Central memory CD8-positive, alpha-beta T cell (primary cell): Measurements from ENCODE around the gene PLEKHG3.

Source experiments
- ATAC-seq: fragments of 150-1000 bp; cut with Tn5 transposase; replicated peaks from 2 replicates; pipeline ENCODE4 v1.10.0; 2022; ENCODE audit warnings: mild to moderate bottlenecking, moderate FRiP score, moderate number of reproducible peaks; ENCODE audit not compliant: poor library complexity, severe bottlenecking; ENCODE audit errors: extremely low read depth
- DNase-seq, 2 donors: peaks; one replicate each; pipeline ENCODE4 v3.0.0; 2021; ENCODE audit warnings: low spot score in 2 of 2
- H3K27ac Mint-ChIP-seq: one replicate; pipeline ENCODE4 v1.8.0; 2022; ENCODE audit warnings: low read depth, mild to moderate bottlenecking, moderate library complexity, mixed read lengths
- H3K27me3 Mint-ChIP-seq: one replicate; pipeline ENCODE4 v1.8.0; 2022; ENCODE audit warnings: mixed read lengths
- H3K36me3 Mint-ChIP-seq: one replicate; pipeline ENCODE4 v1.8.0; 2022; ENCODE audit warnings: mild to moderate bottlenecking, moderate library complexity, mixed read lengths; ENCODE audit not compliant: insufficient read depth
- H3K4me1 Mint-ChIP-seq: one replicate; pipeline ENCODE4 v1.8.0; 2022; ENCODE audit warnings: mixed read lengths
- H3K4me3 Mint-ChIP-seq: one replicate; pipeline ENCODE4 v1.8.0; 2022; ENCODE audit warnings: mild to moderate bottlenecking, moderate library complexity, mixed read lengths
- H3K9me3 Mint-ChIP-seq: one replicate; pipeline ENCODE4 v1.8.0; 2022; ENCODE audit warnings: mixed read lengths

Gene PLEKHG3

GRCh38 chr14:64748995-64749714, 44.9 kb downstream of the PLEKHG3 start:
- Mint-ChIP-seq H3K4me3 (no peak overlapping the region), H3K9me3 (no peaks in the 10 kb centered on the region), H3K27me3 (no peaks in the 10 kb centered on the region), H3K27ac (no peak overlapping the region), H3K4me1 (peaks cover 6% of the 10 kb centered on the region), H3K36me3 (peaks cover 2% of the 10 kb centered on the region)
- ATAC-seq (no peak), DNase-seq (no peak)

- H3K27ac Mint-ChIP-seq = no peak overlapping the region
- ATAC-seq = no peak
- H3K4me1 Mint-ChIP-seq = peaks cover 22% of the 10 kb centered on the region
- H3K4me3 Mint-ChIP-seq = no peak overlapping the region
- no peak for DNase-seq
- H3K9me3 Mint-ChIP-seq = no peaks in the 10 kb centered on the region
- H3K36me3 Mint-ChIP-seq = peaks cover 2% of the 10 kb centered on the region
- H3K27me3 Mint-ChIP-seq = peaks cover 8% of the 10 kb centered on the region
These were observed 48.7 kb downstream of the PLEKHG3 start for GRCh38 chr14:64752909-64753308.

- ATAC-seq = no peak
- Mint-ChIP-seq H3K27ac (no peak overlapping the region), H3K9me3 (no peaks in the 10 kb centered on the region), H3K4me1 (peaks cover 25% of the 10 kb centered on the region), H3K27me3 (peaks cover 8% of the 10 kb centered on the region), H3K4me3 (no peak overlapping the region), H3K36me3 (peaks cover 2% of the 10 kb centered on the region)
- no peak for DNase-seq
These were observed 49.1 kb downstream of the PLEKHG3 start for GRCh38 chr14:64753374-64753773.

- H3K36me3 Mint-ChIP-seq = peaks cover 2% of the 10 kb centered on the region
- no peak overlapping the region for H3K4me3 Mint-ChIP-seq
- DNase-seq (no peak), ATAC-seq (no peak)
- H3K4me1 Mint-ChIP-seq = peaks cover 30% of the 10 kb centered on the region
- H3K9me3 Mint-ChIP-seq = no peaks in the 10 kb centered on the region
- H3K27me3 Mint-ChIP-seq = peaks cover 8% of the 10 kb centered on the region
- no peak overlapping the region for H3K27ac Mint-ChIP-seq
These were observed 49.8 kb downstream of the PLEKHG3 start for GRCh38 chr14:64753999-64754398.

GRCh38 chr14:64754685-64755084, 50.5 kb downstream of the PLEKHG3 start:
- no peak for DNase-seq
- Mint-ChIP-seq H3K27me3 (peaks cover 8% of the 10 kb centered on the region), H3K36me3 (peaks cover 2% of the 10 kb centered on the region), H3K4me3 (peak overlapping the region; percentile 34), H3K9me3 (no peaks in the 10 kb centered on the region), H3K4me1 (peaks cover 35% of the 10 kb centered on the region), H3K27ac (peak overlapping the region; percentile 90)
- no peak for ATAC-seq

GRCh38 chr14:64755781-64756221, 51.6 kb downstream of the PLEKHG3 start:
- peak overlapping the region; percentile 90 for H3K27ac Mint-ChIP-seq

GRCh38 chr14:64756712-64757111, 52.5 kb downstream of the PLEKHG3 start:
- peak overlapping the region; percentile 90 for H3K27ac Mint-ChIP-seq
- no peak overlapping the region for H3K4me3 Mint-ChIP-seq
- peaks cover 2% of the 10 kb centered on the region for H3K36me3 Mint-ChIP-seq
- no peak for ATAC-seq
- peaks cover 20% of the 10 kb centered on the region for H3K27me3 Mint-ChIP-seq
- peaks cover 55% of the 10 kb centered on the region for H3K4me1 Mint-ChIP-seq
- no peaks in the 10 kb centered on the region for H3K9me3 Mint-ChIP-seq
- DNase-seq = no peak

More at GRCh38 chr14:64755781-64756221, 51.6 kb downstream of the PLEKHG3 start:
- Mint-ChIP-seq H3K4me1 (peaks cover 46% of the 10 kb centered on the region), H3K9me3 (no peaks in the 10 kb centered on the region), H3K27me3 (peaks cover 10% of the 10 kb centered on the region), H3K4me3 (no peak overlapping the region), H3K36me3 (peaks cover 2% of the 10 kb centered on the region)
- ATAC-seq (peak; percentile 93), DNase-seq (peak; percentile 37 to 53)

- Mint-ChIP-seq H3K27me3 (peaks cover 21% of the 10 kb centered on the region), H3K9me3 (no peaks in the 10 kb centered on the region), H3K4me3 (no peak overlapping the region), H3K4me1 (peaks cover 64% of the 10 kb centered on the region), H3K36me3 (peaks cover 1% of the 10 kb centered on the region), H3K27ac (peak overlapping the region; percentile 16)
- ATAC-seq = no peak
- no peak for DNase-seq
These were observed 53.4 kb downstream of the PLEKHG3 start for GRCh38 chr14:64757601-64758000.

- DNase-seq (no peak), ATAC-seq (no peak)
- Mint-ChIP-seq H3K4me3 (no peak overlapping the region), H3K9me3 (no peaks in the 10 kb centered on the region), H3K27me3 (peaks cover 21% of the 10 kb centered on the region), H3K4me1 (peaks cover 69% of the 10 kb centered on the region), H3K27ac (no peak overlapping the region), H3K36me3 (peaks cover 1% of the 10 kb centered on the region)
These were observed 53.8 kb downstream of the PLEKHG3 start for GRCh38 chr14:64758025-64758521.

- Mint-ChIP-seq H3K36me3 (peaks cover 1% of the 10 kb centered on the region), H3K9me3 (no peaks in the 10 kb centered on the region), H3K27me3 (peaks cover 21% of the 10 kb centered on the region), H3K4me3 (no peak overlapping the region), H3K27ac (peak overlapping the region; percentile 26), H3K4me1 (peaks cover 77% of the 10 kb centered on the region)
- ATAC-seq (no peak), DNase-seq (no peak)
These were observed 54.7 kb downstream of the PLEKHG3 start for GRCh38 chr14:64758691-64759554.

- Mint-ChIP-seq H3K27me3 (peaks cover 21% of the 10 kb centered on the region), H3K4me1 (peaks cover 77% of the 10 kb centered on the region), H3K9me3 (no peaks in the 10 kb centered on the region), H3K27ac (peak overlapping the region; percentile 26), H3K4me3 (no peak overlapping the region), H3K36me3 (peaks cover 1% of the 10 kb centered on the region)
- DNase-seq = no peak
- ATAC-seq = no peak
These were observed 55.3 kb downstream of the PLEKHG3 start for GRCh38 chr14:64759555-64759938.

- peaks cover 21% of the 10 kb centered on the region for H3K27me3 Mint-ChIP-seq
- no peak overlapping the region for H3K27ac Mint-ChIP-seq
- no peak overlapping the region for H3K4me3 Mint-ChIP-seq
- ATAC-seq = no peak
- DNase-seq = peak; percentile 37 to 48
- peaks cover 1% of the 10 kb centered on the region for H3K36me3 Mint-ChIP-seq
- no peaks in the 10 kb centered on the region for H3K9me3 Mint-ChIP-seq
- peaks cover 71% of the 10 kb centered on the region for H3K4me1 Mint-ChIP-seq
These were observed 56.0 kb downstream of the PLEKHG3 start for GRCh38 chr14:64760146-64760755.
